HepG2 (cell line): Measurements from ENCODE around the gene SLC6A17. TPM values are rescaled to one million over a fixed set of nuclear protein-coding genes. Genes with fewer than 3 reads are reported as not detected.

Source experiments
- ATAC-seq: fragments of 200-7000 bp; cut with Tn5 transposase; 3 replicates; pipeline ENCODE4 v1.9.1; 2020; ENCODE audit warnings: mild to moderate bottlenecking, moderate library complexity
- BruUV-seq: library from RNA; stranded (reverse); fragments of 400-500 nt; replicated peaks from 2 replicates; lab custom pipeline; 2021; lab: Mats Ljungman, UMichigan
- CTCF ChIA-PET: fragments of 300-600 bp; formaldehyde crosslinking; extraction: SDS; loops from one replicate; lab custom pipeline; 2021; ENCODE audit warnings: low total read pairs, inconsistent platforms, low intra/inter-chr PET ratio; lab: Yijun Ruan, JAX
- POLR2A ChIA-PET: fragments of 350-600 bp; sonication (Branson Sonifier 250); formaldehyde crosslinking; loops from one replicate; lab custom pipeline; 2020; ENCODE audit warnings: antibody characterized with exemption, inconsistent platforms; lab: Yijun Ruan, JAX
- DNase-seq: peaks from one replicate; pipeline ENCODE4 v3.0.0-alpha.2; 2015; ENCODE audit warnings: low spot score
- FAIRE-seq: peaks from 3 replicates; lab custom pipeline; 2011; peaks lifted over from hg19 to GRCh38; lab: Jason Lieb, UNC
- H2AFZ ChIP-seq: one replicate; pipeline ENCODE4 v1.6.1; 2011; ENCODE audit warnings: low read length, inconsistent platforms
- H3K27ac ChIP-seq: fragments of 300-600 bp; 3 replicates; pipeline ENCODE4 v1.8.0; 2011; ENCODE audit warnings: mixed run types, mild to moderate bottlenecking, mixed read lengths, low read length, inconsistent platforms; ENCODE audit not compliant: insufficient read depth; ENCODE audit errors: extremely low read length
- H3K27me3 ChIP-seq, 2 experiments: fragments of 200-600 bp in 1 of 2; 2 replicates in 1 of 2; 3 replicates in 1 of 2; pipeline versions ENCODE4 v1.6.0 to v1.8.0; 2011; ENCODE audit warnings: low read length in 2 of 2, mild to moderate bottlenecking in 2 of 2, moderate library complexity in 2 of 2, inconsistent platforms in 1 of 2; ENCODE audit not compliant: insufficient read depth in 2 of 2, control insufficient read depth in 1 of 2
- H3K36me3 ChIP-seq, 2 experiments: fragments of 200-600 bp in 1 of 2; replicated peaks in 1 of 2; 2 replicates in 1 of 2; 3 replicates in 1 of 2; pipeline versions ENCODE4 v1.5.1 to v1.8.0; 2011; ENCODE audit warnings: low read length in 2 of 2, inconsistent platforms in 1 of 2; ENCODE audit not compliant: insufficient read depth in 2 of 2, control insufficient read depth in 1 of 2
- H3K4me1 ChIP-seq: 2 replicates; pipeline ENCODE4 v1.5.1; 2012; ENCODE audit warnings: low read length, inconsistent platforms; ENCODE audit not compliant: insufficient read depth
- H3K4me2 ChIP-seq: 2 replicates; pipeline ENCODE4 v1.6.0; 2011; ENCODE audit warnings: low read depth, low read length, inconsistent platforms
- H3K4me3 ChIP-seq, 3 experiments: fragments of 200-600 bp in 1 of 3; sonication (generic), shearing (Covaris generic) in 1 of 3; replicated peaks in 1 of 3; 2 replicates each; pipeline ENCODE4 v1.5.1; 2011 to 2016; ENCODE audit warnings: low read length in 3 of 3, inconsistent platforms in 2 of 3, low read depth in 2 of 3, mild to moderate bottlenecking in 2 of 3, control low read depth in 1 of 3, mixed read lengths in 1 of 3; ENCODE audit not compliant: insufficient read depth in 1 of 3
- H3K79me2 ChIP-seq: one replicate; pipeline ENCODE4 v1.6.1; 2011; ENCODE audit warnings: low read length, inconsistent platforms; ENCODE audit not compliant: insufficient read depth
- H3K9ac ChIP-seq: 2 replicates; pipeline ENCODE4 v1.6.0; 2011; ENCODE audit warnings: mild to moderate bottlenecking, low read depth, low read length, inconsistent platforms; ENCODE audit not compliant: insufficient read depth
- H3K9me3 ChIP-seq: 2 replicates; pipeline ENCODE4 v1.5.1; 2012; ENCODE audit warnings: mild to moderate bottlenecking, low read length
- H4K20me1 ChIP-seq: 2 replicates; pipeline ENCODE4 v1.6.0; 2011; ENCODE audit warnings: inconsistent platforms, mild to moderate bottlenecking, low read length, moderate library complexity; ENCODE audit not compliant: insufficient read depth
- ATF7-NPFF ChIP-seq: sonication (generic); formaldehyde crosslinking; IDR thresholded peaks from 2 replicates; pipeline ENCODE4 v1.8.1; 2023; ENCODE audit warnings: mild to moderate bottlenecking, low read depth, missing genetic modification reagents, moderate library complexity
- CC2D1A ChIP-seq: sonication (generic); formaldehyde crosslinking; IDR thresholded peaks from 2 replicates; pipeline ENCODE4 v1.8.1; 2023; ENCODE audit warnings: mild to moderate bottlenecking, missing genetic modification reagents
- HNRNPH1 ChIP-seq: fragments of 200-400 bp; formaldehyde crosslinking; optimal IDR thresholded peaks from 2 replicates; pipeline ENCODE3; 2017; ENCODE audit warnings: mild to moderate bottlenecking, low read depth, low read length
- PRPF4 ChIP-seq: fragments of 200-400 bp; formaldehyde crosslinking; IDR thresholded peaks from 2 replicates; pipeline ENCODE4 v1.6.1; 2016; ENCODE audit warnings: low read length, low read depth; ENCODE audit not compliant: poor library complexity, severe bottlenecking
- RELA ChIP-seq: sonication (generic); formaldehyde crosslinking; IDR thresholded peaks from 2 replicates; pipeline ENCODE4 v1.4.0; 2020; ENCODE audit warnings: missing genetic modification reagents
- RORA ChIP-seq: sonication (generic); formaldehyde crosslinking; IDR thresholded peaks from 2 replicates; pipeline ENCODE4 v1.5.0; 2020; ENCODE audit warnings: mild to moderate bottlenecking, missing genetic modification reagents, moderate library complexity
- SATB2 ChIP-seq: sonication (generic); formaldehyde crosslinking; IDR thresholded peaks from 2 replicates; pipeline ENCODE4 v1.5.0; 2020; ENCODE audit warnings: missing genetic modification reagents
- SIX4 ChIP-seq: sonication (generic); formaldehyde crosslinking; IDR thresholded peaks from 2 replicates; pipeline ENCODE4 v1.4.0; 2020; ENCODE audit warnings: missing genetic modification reagents
- SYNCRIP ChIP-seq: fragments of 200-400 bp; formaldehyde crosslinking; IDR thresholded peaks from 2 replicates; pipeline ENCODE4 v1.6.1; 2018; ENCODE audit warnings: mild to moderate bottlenecking, low read depth, low read length; ENCODE audit not compliant: insufficient read depth
- ZNF616 ChIP-seq: sonication (generic); formaldehyde crosslinking; IDR thresholded peaks from 2 replicates; pipeline ENCODE4 v1.5.0; 2020; ENCODE audit warnings: low read depth, mild to moderate bottlenecking, missing genetic modification reagents
- ZNF672 ChIP-seq: sonication (generic); formaldehyde crosslinking; IDR thresholded peaks from 2 replicates; pipeline ENCODE4 v1.8.1; 2022; ENCODE audit warnings: missing genetic modification reagents
- ZNF773 ChIP-seq: sonication (generic); formaldehyde crosslinking; IDR thresholded peaks from 2 replicates; pipeline ENCODE4 v1.4.0; 2020; ENCODE audit warnings: missing genetic modification reagents, borderline replicate concordance
- ZNF777 ChIP-seq: sonication (generic); formaldehyde crosslinking; IDR thresholded peaks from 2 replicates; pipeline ENCODE4 v1.4.0; 2020; ENCODE audit warnings: missing genetic modification reagents
- ZNF841 ChIP-seq: sonication (generic); formaldehyde crosslinking; IDR thresholded peaks from 2 replicates; pipeline ENCODE4 v1.8.1; 2023; ENCODE audit warnings: missing genetic modification reagents, borderline replicate concordance
- WGBS: methylation state at CpG from one replicate; pipeline ENCODE4 v1.1.6; 2017; ENCODE audit warnings: low lambda C conversion rate; 5-methylcytosine and 5-hydroxymethylcytosine counted together
- in situ Hi-C: cut with HindIII; loops from 2 replicates; pipeline ENCODE4 v1.10.0; 2017; ENCODE audit warnings: low pct_unique_long_range_greater_than_20kb; ENCODE audit not compliant: extremely low pct_ligation_motif_present
- intact Hi-C: fragments of 100-400 bp; cut with micrococcal nuclease; formaldehyde crosslinking; loops from one replicate; pipeline ENCODE4 v1.10.0; 2022; ENCODE audit not compliant: unreplicated experiment
- polyA plus RNA-seq, 8 experiments: library from polyadenylated mRNA; depleted of rRNA in 3 of 8; stranded (reverse) in 7 of 8; unstranded in 1 of 8; fragments of >200 nt; fragmentation: Illumina TruSeq in 4 of 8; extraction: Trizol in 4 of 8; gene quantifications; 2 replicates each; pipeline versions ENCODE4 v1.2.1 to v1.2.3, GENCODE V29; 2011 to 2016; ENCODE audit warnings: low read depth in 4 of 8, missing spikeins in 1 of 8, mixed read lengths in 1 of 8; ENCODE audit not compliant: insufficient read depth in 1 of 8
- total RNA-seq, 5 experiments: library from RNA; depleted of rRNA; stranded (reverse); fragments of >200 nt; fragmentation: Illumina TruSeq; extraction: Trizol; gene quantifications; 2 replicates each; pipeline ENCODE4 v1.2.3, GENCODE V29; 2016; ENCODE audit warnings: low read depth in 1 of 5
- TF ChIP-seq, protein P1 (sequence below): IDR thresholded peaks from 2 replicates; pipeline ENCODE4 v1.6.1; 2016; ENCODE audit warnings: low read depth
- TF ChIP-seq, protein P2 (sequence below), 2 experiments: sonication (generic) in 1 of 2; formaldehyde crosslinking in 1 of 2; IDR thresholded peaks; 2 replicates each; pipeline versions ENCODE4 v1.6.1 to v1.9.0; 2014 to 2022; ENCODE audit warnings: antibody characterized with exemption in 1 of 2, borderline replicate concordance in 1 of 2, inconsistent platforms in 1 of 2, low read depth in 1 of 2, missing genetic modification reagents in 1 of 2

The SLC6A17 gene
- total and polyA plus RNA-seq, 2 of the 13 experiments (the other 11 are each of a cell fraction or from before 2014, with no cell fraction given) = not detected

DNA sequence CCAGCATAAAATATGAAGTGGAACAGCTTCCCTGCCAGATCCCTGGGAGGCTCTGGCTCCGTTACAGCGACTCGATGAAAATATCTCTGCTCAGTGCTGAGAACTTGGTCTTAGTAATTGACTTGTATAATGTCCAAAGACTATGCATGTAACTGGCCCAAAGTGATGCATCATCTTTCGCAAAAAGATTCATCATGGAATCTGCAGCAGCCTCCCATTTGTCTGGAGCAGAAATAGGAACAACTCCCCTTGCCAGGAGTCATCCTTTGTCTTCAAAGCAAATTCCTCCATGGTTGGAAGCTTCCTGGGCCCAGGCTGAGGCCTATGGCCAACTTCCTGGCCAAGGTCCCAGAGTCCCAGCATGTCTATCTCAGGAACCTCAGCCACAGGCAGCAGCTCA lies 16.9 kb upstream of the SLC6A17 start (continued):
- TF ChIP-seq ZNF777 (CRISPR knock-in tag) (no peak), RELA (CRISPR knock-in tag) (no peak), ATF7-NPFF (no peak)

DNA sequence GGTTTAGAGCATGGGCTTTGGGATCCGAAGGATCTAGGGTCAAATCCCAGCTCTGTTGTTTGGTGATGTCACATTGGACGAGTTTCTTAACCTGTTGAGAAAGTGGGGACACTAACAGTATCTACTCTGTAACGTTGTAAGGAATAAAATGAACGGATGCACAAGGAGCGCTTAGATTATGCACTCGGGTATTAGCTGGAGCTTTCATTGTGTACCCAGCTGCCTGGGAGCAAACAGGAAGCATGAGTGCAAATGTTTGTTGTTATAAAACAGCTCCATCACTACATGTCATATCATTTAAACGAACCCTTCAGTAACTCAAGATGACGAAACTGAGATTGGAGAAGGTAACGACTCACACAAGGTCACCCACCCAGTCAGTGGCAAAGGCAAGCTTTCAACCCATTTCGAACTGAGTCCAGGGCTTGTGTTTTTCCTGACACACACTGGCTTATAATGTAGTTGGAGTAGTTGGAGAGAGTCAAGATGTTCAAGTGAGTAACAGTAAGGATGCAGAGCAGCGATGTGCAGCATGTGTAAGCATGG lies 16.2 kb upstream of the SLC6A17 start:
- H4K20me1 ChIP-seq = no peaks in the 10 kb centered on the region
- ChIA-PET POLR2A (no interaction called here), CTCF (no interaction called here)
- no peaks in the 10 kb centered on the region for H3K4me1 ChIP-seq
- H3K9ac ChIP-seq = no peak overlapping the region
- 1% methylated on average over 11 of the region's 11 CpGs for WGBS
- no peaks in the 10 kb centered on the region for H3K36me3 ChIP-seq
- no peak overlapping the region for H3K4me3 ChIP-seq
- H3K4me2 ChIP-seq = no peak overlapping the region
- H3K27ac ChIP-seq = no peak overlapping the region
- intact Hi-C loops = no loop called here
- H3K27me3 ChIP-seq = peaks cover 1 to 51% of the 10 kb centered on the region in 2 experiments; a peak in 3 of 5 replicates
- in situ Hi-C loops = no loop called here
- H3K9me3 ChIP-seq = no peaks in the 10 kb centered on the region
- FAIRE-seq (no peak), DNase-seq (no peak), ATAC-seq (no peak)
- BruUV-seq = no TSS peak
- H3K79me2 ChIP-seq = no peaks in the 10 kb centered on the region
- H2AFZ ChIP-seq = no peak overlapping the region
- no peak for TF ChIP-seq RORA (CRISPR knock-in tag)
- TF ChIP-seq HNRNPH1 = no peak
- no peak for TF ChIP-seq SYNCRIP
- no peak for TF ChIP-seq ZNF841 (CRISPR knock-in tag)
- TF ChIP-seq SATB2 (CRISPR knock-in tag) = no peak
- TF ChIP-seq, protein P1, sequence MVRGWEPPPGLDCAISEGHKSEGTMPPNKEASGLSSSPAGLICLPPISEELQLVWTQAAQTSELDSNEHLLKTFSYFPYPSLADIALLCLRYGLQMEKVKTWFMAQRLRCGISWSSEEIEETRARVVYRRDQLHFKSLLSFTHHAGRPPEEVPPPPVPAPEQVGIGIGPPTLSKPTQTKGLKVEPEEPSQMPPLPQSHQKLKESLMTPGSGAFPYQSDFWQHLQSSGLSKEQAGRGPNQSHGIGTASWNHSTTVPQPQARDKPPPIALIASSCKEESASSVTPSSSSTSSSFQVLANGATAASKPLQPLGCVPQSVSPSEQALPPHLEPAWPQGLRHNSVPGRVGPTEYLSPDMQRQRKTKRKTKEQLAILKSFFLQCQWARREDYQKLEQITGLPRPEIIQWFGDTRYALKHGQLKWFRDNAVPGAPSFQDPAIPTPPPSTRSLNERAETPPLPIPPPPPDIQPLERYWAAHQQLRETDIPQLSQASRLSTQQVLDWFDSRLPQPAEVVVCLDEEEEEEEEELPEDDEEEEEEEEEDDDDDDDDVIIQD (CRISPR knock-in tag) = no peak
- no peak for TF ChIP-seq PRPF4
- TF ChIP-seq CC2D1A (CRISPR knock-in tag) = no peak
- no peak for TF ChIP-seq ZNF773 (CRISPR knock-in tag)
- TF ChIP-seq ZNF672 = no peak
- no peak for TF ChIP-seq SIX4
- no peak for TF ChIP-seq ZNF616 (CRISPR knock-in tag)
- TF ChIP-seq, protein P2, sequence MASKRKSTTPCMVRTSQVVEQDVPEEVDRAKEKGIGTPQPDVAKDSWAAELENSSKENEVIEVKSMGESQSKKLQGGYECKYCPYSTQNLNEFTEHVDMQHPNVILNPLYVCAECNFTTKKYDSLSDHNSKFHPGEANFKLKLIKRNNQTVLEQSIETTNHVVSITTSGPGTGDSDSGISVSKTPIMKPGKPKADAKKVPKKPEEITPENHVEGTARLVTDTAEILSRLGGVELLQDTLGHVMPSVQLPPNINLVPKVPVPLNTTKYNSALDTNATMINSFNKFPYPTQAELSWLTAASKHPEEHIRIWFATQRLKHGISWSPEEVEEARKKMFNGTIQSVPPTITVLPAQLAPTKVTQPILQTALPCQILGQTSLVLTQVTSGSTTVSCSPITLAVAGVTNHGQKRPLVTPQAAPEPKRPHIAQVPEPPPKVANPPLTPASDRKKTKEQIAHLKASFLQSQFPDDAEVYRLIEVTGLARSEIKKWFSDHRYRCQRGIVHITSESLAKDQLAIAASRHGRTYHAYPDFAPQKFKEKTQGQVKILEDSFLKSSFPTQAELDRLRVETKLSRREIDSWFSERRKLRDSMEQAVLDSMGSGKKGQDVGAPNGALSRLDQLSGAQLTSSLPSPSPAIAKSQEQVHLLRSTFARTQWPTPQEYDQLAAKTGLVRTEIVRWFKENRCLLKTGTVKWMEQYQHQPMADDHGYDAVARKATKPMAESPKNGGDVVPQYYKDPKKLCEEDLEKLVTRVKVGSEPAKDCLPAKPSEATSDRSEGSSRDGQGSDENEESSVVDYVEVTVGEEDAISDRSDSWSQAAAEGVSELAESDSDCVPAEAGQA (IDR thresholded peaks at IDR 0.05; ENCODE audit: low read depth) = no peak
- TF ChIP-seq, protein P2 (CRISPR knock-in tag; IDR thresholded peaks at IDR 0.05; ENCODE audit: borderline replicate concordance) = no peak
